Measurements from ENCODE around the gene PAIP2. TPM values are rescaled to one million over a fixed set of nuclear protein-coding genes. Genes with fewer than 3 reads are reported as not detected.
"Not testable (repeated sequence)": the region's sequence is repeated elsewhere in the genome, so short reads cannot be mapped to it uniquely, and the experiment has no call there.

The PAIP2 gene
- total RNA-seq, 1 donor from 2014 or later: 80.4 TPM

- DNase-seq (ENCODE audit: low spot score): no peak
Measured at GRCh38 chr5:139391570-139392323, 50.1 kb downstream of the PAIP2 start.

- no peak for DNase-seq (ENCODE audit: low spot score)
Measured at GRCh38 chr5:139392324-139392677, 50.6 kb downstream of the PAIP2 start.

GRCh38 chr5:139392678-139393496 is 51.2 kb downstream of the PAIP2 start:
- DNase-seq (ENCODE audit: low spot score): peak; percentile 62

GRCh38 chr5:139393497-139394122 is 52.0 kb downstream of the PAIP2 start:
- DNase-seq (ENCODE audit: low spot score): no peak

- DNase-seq (ENCODE audit: low spot score): no peak
Measured at GRCh38 chr5:139394123-139394653, 52.5 kb downstream of the PAIP2 start.

- DNase-seq (ENCODE audit: low spot score): no peak
Measured at GRCh38 chr5:139394654-139395566, 53.3 kb downstream of the PAIP2 start, which contains the start of gene PROB1. Gene PROB1 (minus strand): TSS chr5:139395104. CDS start chr5:139395081, 23 bp downstream.

GRCh38 chr5:139395844-139396640 is 54.4 kb downstream of the PAIP2 start:
- DNase-seq (ENCODE audit: low spot score): no peak

- no peak for DNase-seq (ENCODE audit: low spot score)
Measured at GRCh38 chr5:139396691-139397090, 55.0 kb downstream of the PAIP2 start.

GRCh38 chr5:139397921-139398320 is 56.3 kb downstream of the PAIP2 start:
- DNase-seq (ENCODE audit: low spot score): no peak

GRCh38 chr5:139399501-139400121 is 58.0 kb downstream of the PAIP2 start:
- no peak for DNase-seq (ENCODE audit: low spot score)

- no peak for DNase-seq (ENCODE audit: low spot score)
Measured at GRCh38 chr5:139401546-139401945, 59.9 kb downstream of the PAIP2 start.

- no peak for DNase-seq (ENCODE audit: low spot score)
Measured at GRCh38 chr5:139402561-139403158, 61.0 kb downstream of the PAIP2 start.

- peak; percentile 23 for DNase-seq (ENCODE audit: low spot score)
Measured at GRCh38 chr5:139403418-139403786, 61.7 kb downstream of the PAIP2 start.

- DNase-seq (ENCODE audit: low spot score): peak; percentile 99
Measured at GRCh38 chr5:139403787-139404483, 62.3 kb downstream of the PAIP2 start, which contains the start of gene SPATA24. Gene SPATA24 (minus strand): TSS chr5:139404089. CDS start chr5:139404060, 29 bp downstream.

GRCh38 chr5:139404484-139404840 is 62.8 kb downstream of the PAIP2 start:
- DNase-seq (ENCODE audit: low spot score): no peak

GRCh38 chr5:139406963-139407362 is 65.3 kb downstream of the PAIP2 start:
- DNase-seq (ENCODE audit: low spot score): no peak

- DNase-seq (ENCODE audit: low spot score): no peak
Measured at GRCh38 chr5:139407517-139407916, 65.9 kb downstream of the PAIP2 start.

- no peak for DNase-seq (ENCODE audit: low spot score)
Measured at GRCh38 chr5:139408191-139408590, 66.5 kb downstream of the PAIP2 start.

GRCh38 chr5:139409116-139409515 is 67.5 kb downstream of the PAIP2 start:
- DNase-seq (ENCODE audit: low spot score): not testable (repeated sequence)

All from umbilical cord (tissue), 2 donors.